Purkinje cell (primary cell): ENCODE data around the gene RAB24. TPM values are rescaled to one million over a fixed set of nuclear protein-coding genes. Genes with fewer than 3 reads are reported as not detected.

Experiments used
- polyA plus RNA-seq: library from polyadenylated mRNA; unstranded; fragments of >200 nt; fragmentation: Nextera tagmentation; gene quantifications from 2 replicates; pipeline ENCODE4 v1.2.1, GENCODE V29; 2014

RAB24 gene
- 14.6 and 21.9 TPM in 2 replicates for polyA plus RNA-seq

GRCh38 chr5:177303121-177303924 lies at the start of gene RAB24, which contains the start of gene PRELID1:
TSS of gene RAB24 (minus strand) at chr5:177303719. CDS start at chr5:177303288, 431 bp downstream.
TSS of gene PRELID1 (plus strand) at chr5:177303799. CDS start at chr5:177303986, 187 bp downstream.

DNA sequence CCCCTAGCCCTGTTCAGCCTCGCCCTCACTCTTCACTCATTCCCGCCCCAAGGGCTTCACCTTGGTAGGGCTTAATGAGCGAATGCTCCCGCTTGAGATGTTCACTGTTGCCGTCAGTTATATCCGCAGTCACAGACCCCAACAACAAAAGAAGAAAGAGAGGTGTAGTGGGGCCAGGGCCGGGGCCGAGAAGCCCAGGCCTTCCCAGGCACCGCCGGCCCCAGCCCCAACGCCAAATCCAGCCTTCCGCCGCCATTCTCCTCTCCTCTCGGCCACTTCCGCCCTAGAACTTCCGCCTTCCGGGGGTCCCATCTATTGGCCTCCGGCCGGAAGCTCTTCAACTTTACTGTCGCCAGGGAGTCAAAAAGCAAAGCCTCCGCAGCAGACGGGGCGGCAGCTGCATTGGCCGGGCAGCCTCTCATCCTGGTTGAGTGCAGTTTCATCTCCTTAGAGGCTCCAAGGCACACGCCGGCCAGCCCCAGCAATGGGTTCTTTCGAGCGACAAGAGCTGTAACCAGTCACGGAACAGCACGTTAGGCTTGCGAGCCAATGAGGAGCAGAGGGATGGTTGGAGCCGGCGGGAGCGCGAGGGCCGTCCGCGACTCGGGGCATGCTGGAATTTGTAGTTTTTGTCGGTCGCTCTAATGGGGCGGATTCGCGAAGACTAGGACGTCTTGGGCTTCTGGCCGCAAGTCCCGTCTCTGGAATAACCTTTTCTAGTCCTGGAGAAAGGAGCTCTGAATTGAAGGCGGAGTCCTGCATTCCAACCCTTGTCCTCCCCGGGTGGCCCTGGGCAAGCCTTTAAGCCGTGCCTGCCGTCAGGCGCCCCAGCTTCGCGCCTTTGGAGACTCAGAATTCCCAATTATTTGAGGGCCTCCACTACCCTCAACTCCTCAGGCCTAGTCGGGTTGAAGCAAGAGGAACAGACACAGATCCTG lies 48.1 kb upstream of the RAB24 start, which contains the start of gene LMAN2:
LMAN2 (minus strand) TSS at position 277 of the 938 bp plus-strand sequence; CDS start at position 256, 21 bp downstream.

GRCh38 chr5:177311723-177312648 lies 8.5 kb upstream of the RAB24 start, which contains the start of gene MXD3:
TSS of gene MXD3 (minus strand) at chr5:177311898. CDS start at chr5:177311830, 68 bp downstream.

Other genes starting within 250 kb of the RAB24 start
- gene FGFR4, start 216.8 kb downstream of the RAB24 start, polyA plus RNA-seq: not detected in 2 replicates
- 17.5 and 26.8 TPM in 2 replicates for gene NSD1, start 169.9 kb downstream of the RAB24 start, polyA plus RNA-seq
- 44.8 and 48.3 TPM in 2 replicates for gene PRELID1, start 80 bp upstream of the RAB24 start, polyA plus RNA-seq
- not detected in 2 replicates for gene MXD3, start 8.2 kb upstream of the RAB24 start, polyA plus RNA-seq
- 8.0 and 18.3 TPM in 2 replicates for gene LMAN2, start 47.9 kb upstream of the RAB24 start, polyA plus RNA-seq
- 0.63 and 2.1 TPM in 2 replicates for gene RGS14, start 54.2 kb upstream of the RAB24 start, polyA plus RNA-seq
- gene SLC34A1, start 80.7 kb upstream of the RAB24 start, polyA plus RNA-seq: not detected in 2 replicates
- gene PFN3, start 96.9 kb upstream of the RAB24 start, polyA plus RNA-seq: not detected in 2 replicates
- 1.3 and 2.0 TPM in 2 replicates for gene F12, start 105.8 kb upstream of the RAB24 start, polyA plus RNA-seq
- gene GRK6, start 123.0 kb upstream of the RAB24 start, polyA plus RNA-seq: 1.3 and 5.0 TPM in 2 replicates
- gene PRR7, start 143.1 kb upstream of the RAB24 start, polyA plus RNA-seq: not detected in 2 replicates
- gene DBN1, start 169.9 kb upstream of the RAB24 start, polyA plus RNA-seq: 2.5 and 5.6 TPM in 2 replicates
- 0.52 TPM in 1 of 2 replicates, not detected in the other for gene PDLIM7, start 193.9 kb upstream of the RAB24 start, polyA plus RNA-seq
- 0.44 and 0.84 TPM in 2 replicates for gene DOK3, start 206.1 kb upstream of the RAB24 start, polyA plus RNA-seq
- 31.1 and 33.8 TPM in 2 replicates for gene DDX41, start 213.2 kb upstream of the RAB24 start, polyA plus RNA-seq